ENCODE results near the gene FRS2.

DNA sequence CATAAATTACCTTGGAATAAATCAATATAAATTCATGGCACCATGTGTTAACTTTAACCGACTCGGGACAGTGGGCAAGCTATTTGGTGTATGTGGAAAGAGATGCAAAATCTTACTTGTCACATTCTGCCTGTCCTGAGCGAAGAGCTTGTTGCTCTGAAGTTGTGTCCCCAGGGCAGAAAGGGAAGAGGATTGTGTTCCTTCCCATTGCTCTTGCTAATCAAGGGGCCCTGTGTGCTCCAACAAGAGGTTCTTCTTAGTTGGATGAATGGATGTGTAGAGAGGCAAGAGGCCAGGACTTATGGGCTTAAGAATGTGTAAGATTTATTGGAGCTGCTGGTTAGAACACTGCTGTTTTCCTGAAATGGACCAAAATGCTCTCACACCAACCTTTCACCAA lies 36.5 kb upstream of the FRS2 start:
- TF ChIP-seq, protein P1, sequence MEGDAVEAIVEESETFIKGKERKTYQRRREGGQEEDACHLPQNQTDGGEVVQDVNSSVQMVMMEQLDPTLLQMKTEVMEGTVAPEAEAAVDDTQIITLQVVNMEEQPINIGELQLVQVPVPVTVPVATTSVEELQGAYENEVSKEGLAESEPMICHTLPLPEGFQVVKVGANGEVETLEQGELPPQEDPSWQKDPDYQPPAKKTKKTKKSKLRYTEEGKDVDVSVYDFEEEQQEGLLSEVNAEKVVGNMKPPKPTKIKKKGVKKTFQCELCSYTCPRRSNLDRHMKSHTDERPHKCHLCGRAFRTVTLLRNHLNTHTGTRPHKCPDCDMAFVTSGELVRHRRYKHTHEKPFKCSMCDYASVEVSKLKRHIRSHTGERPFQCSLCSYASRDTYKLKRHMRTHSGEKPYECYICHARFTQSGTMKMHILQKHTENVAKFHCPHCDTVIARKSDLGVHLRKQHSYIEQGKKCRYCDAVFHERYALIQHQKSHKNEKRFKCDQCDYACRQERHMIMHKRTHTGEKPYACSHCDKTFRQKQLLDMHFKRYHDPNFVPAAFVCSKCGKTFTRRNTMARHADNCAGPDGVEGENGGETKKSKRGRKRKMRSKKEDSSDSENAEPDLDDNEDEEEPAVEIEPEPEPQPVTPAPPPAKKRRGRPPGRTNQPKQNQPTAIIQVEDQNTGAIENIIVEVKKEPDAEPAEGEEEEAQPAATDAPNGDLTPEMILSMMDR (IDR thresholded peaks at IDR 0.05 in 8 of 11, conservative IDR thresholded peaks at IDR 0.05 in 3 of 11), result no peak
- TF ChIP-seq POLR2AphosphoS5 (IDR thresholded peaks at IDR 0.05) (no peak), POLR2A (IDR thresholded peaks at IDR 0.05) (no peak)

Measured in spleen (tissue), 7 donors.